ENCODE results near the gene OSGEP.
"Not testable (repeated sequence)": the region's sequence is repeated elsewhere in the genome, so short reads cannot be mapped to it uniquely, and the experiment has no call there.

OSGEP gene

GRCh38 chr14:20469242-20469889 is 14.8 kb upstream of the OSGEP start, which contains the start of gene PNP:
Gene PNP, plus strand, starts transcription at chr14:20469406. Its CDS starts 119 bp downstream, at chr14:20469525.
- peak; percentile 96 for DNase-seq

GRCh38 chr14:20468764-20469241 is 14.2 kb upstream of the OSGEP start:
- DNase-seq = no peak

GRCh38 chr14:20461225-20462141 is 6.9 kb upstream of the OSGEP start, which contains the start of gene PIP4P1:
Gene PIP4P1, minus strand, starts transcription at chr14:20461434. Its CDS starts 109 bp downstream, at chr14:20461325.
- peak; percentile 100 for DNase-seq

GRCh38 chr14:20460458-20461224 is 6.0 kb upstream of the OSGEP start:
- DNase-seq = peak; percentile 62

GRCh38 chr14:20458031-20458789 is 3.6 kb upstream of the OSGEP start:
- DNase-seq = no peak

- DNase-seq = no peak
These were observed 2.4 kb upstream of the OSGEP start for GRCh38 chr14:20456971-20457370.

- no peak for DNase-seq
These were observed 1.0 kb upstream of the OSGEP start for GRCh38 chr14:20455355-20456300.

- DNase-seq = not testable (repeated sequence)
These were observed 1.8 kb downstream of the OSGEP start for GRCh38 chr14:20452831-20453230.

- DNase-seq = no peak
These were observed 7.7 kb downstream of the OSGEP start for GRCh38 chr14:20446889-20447288.

GRCh38 chr14:20443650-20444049 is 11.0 kb downstream of the OSGEP start:
- not testable (repeated sequence) for DNase-seq

- no peak for DNase-seq
These were observed 13.2 kb downstream of the OSGEP start for GRCh38 chr14:20441461-20441860.

GRCh38 chr14:20440882-20441281 is 13.7 kb downstream of the OSGEP start:
- no peak for DNase-seq

GRCh38 chr14:20440465-20440864 is 14.1 kb downstream of the OSGEP start:
- DNase-seq = no peak

GRCh38 chr14:20438664-20439063 is 15.9 kb downstream of the OSGEP start:
- no peak for DNase-seq

- DNase-seq = no peak
These were observed 18.3 kb downstream of the OSGEP start for GRCh38 chr14:20436363-20436755.

GRCh38 chr14:20435582-20436362 is 18.8 kb downstream of the OSGEP start, which contains the start of gene KLHL33:
Gene KLHL33, minus strand, starts transcription at chr14:20436166. Its CDS starts 355 bp downstream, at chr14:20435811.
- DNase-seq = no peak

GRCh38 chr14:20434701-20435581 is 19.7 kb downstream of the OSGEP start:
- no peak for DNase-seq

GRCh38 chr14:20429801-20430669 is 24.6 kb downstream of the OSGEP start:
- no peak for DNase-seq

All from islet precursor cell (in vitro differentiated cells).